ENCODE measurements around the gene REM1. TPM values are rescaled to one million over a fixed set of nuclear protein-coding genes. Genes with fewer than 3 reads are reported as not detected.

Gene REM1
- total RNA-seq, result 0.44 and 1.2 TPM in 2 replicates

DNA sequence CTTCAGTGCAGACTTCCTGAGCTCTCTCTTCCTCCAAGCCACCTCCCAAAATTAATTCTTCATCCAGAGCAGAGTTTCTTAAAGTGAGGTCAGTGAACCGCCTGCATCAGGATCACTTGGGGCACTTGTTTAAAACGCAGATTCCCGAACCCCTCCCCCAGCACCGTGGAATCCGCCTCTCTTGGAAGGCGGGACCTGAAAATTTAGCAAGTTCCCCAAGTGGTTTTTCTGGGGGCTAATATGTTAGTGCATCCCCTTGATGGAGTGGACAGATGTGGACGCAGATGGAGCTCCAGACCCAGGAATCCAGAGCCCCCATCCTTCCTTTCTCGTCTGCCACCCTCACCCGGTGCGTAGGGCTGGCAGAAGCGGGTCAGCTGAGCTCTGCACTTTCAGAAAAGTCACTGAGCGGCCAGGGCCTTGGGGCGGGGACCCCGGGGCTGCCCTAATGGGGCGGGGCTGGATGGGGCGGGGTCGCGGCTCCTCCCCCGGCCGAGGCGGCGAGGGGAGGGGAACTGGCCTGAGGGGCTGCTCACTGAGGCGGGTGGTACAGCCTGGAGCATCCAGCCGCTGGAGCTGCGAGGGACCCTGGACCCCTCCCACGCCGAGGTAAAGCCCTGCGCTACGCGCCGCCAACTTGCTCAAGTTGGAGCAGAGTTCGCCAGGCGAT is at the start of gene REM1, which contains the start of gene DEFB124:
REM1 (plus strand) TSS at position 531 of the 670 bp plus-strand sequence. CDS start 1,158 bp downstream, outside the sequence.
DEFB124 (minus strand) TSS at position 370 of the 670 bp plus-strand sequence. CDS start 2,114 bp downstream, outside the sequence.

DNA sequence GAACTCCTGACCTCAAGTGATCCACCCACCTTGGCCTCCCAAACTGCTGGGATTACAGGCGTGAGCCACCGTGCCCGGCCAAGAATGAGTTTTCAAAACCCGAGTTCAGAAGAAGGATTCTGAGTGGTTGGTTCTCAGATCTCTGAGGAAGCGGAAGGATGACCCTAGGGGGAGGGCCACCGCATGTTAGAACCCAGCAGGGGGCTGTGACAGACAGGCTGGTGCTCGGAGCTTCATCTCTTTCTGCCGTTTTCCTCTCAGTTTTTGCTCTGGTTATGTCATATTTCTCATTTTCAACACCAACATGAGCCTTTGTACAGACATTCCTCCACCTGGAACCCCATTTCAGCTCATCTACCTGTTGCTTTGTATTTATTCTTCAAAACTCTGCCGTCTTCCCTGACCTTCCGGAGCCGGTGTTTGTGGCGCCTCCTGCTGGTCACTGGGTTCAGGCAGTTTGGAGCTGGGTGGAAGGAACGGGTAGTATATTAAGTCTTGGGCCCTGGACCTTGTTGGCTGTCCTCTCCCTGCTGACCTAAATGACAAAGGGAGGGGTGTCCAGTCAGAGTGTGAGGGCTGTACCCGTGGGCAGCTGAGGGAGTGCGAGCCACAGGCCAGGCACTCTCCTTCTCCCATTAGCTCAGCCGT is 35.0 kb upstream of the REM1 start, which contains the start of gene DEFB123:
DEFB123 (plus strand) TSS at position 621 of the 648 bp plus-strand sequence. CDS start 67 bp downstream, outside the sequence.

DNA sequence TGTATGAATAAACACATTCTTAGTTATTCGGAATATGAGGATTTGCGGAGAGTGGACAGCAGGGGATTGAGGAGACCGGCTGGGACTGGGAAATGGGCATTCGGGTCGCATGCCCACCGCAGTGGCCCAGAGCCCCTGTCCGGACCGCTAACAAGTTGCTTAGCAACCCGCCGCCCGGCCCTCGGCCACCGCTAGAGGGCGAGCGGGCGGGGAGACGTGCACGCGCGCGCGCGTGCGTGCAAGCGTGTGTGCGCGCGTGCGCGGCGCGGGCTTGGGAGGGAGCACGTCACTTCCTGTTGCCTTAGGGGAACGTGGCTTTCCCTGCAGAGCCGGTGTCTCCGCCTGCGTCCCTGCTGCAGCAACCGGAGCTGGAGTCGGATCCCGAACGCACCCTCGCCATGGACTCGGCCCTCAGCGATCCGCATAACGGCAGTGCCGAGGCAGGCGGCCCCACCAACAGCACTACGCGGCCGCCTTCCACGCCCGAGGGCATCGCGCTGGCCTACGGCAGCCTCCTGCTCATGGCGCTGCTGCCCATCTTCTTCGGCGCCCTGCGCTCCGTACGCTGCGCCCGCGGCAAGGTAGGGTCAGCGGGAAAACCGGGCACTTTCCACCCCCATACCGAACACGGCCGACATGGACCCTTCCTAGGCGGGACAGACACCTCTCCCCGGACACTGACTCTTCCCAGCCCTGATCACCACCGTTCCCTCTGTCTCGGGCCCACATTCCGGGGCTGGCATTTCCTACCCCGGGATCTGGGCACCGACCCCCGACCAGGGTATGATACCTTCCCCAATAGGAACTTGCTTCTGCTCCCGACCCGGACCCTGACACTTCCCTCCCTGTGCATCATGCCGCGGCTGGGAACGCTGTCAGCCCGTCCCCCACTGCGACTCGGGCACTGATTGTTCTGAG is 39.3 kb downstream of the REM1 start, which contains the start of gene HM13:
HM13 (plus strand) TSS at position 289 of the 918 bp plus-strand sequence; CDS start at position 399, 110 bp downstream.

Other genes with a start within 250 kb of the REM1 start
- gene DEFB115, start 217.6 kb upstream of the REM1 start, total RNA-seq, result not detected in 2 replicates
- not detected in 2 replicates for gene DEFB116, start 166.7 kb upstream of the REM1 start, total RNA-seq
- gene DEFB118, start 106.7 kb upstream of the REM1 start, total RNA-seq, result not detected in 2 replicates
- gene DEFB119, start 84.7 kb upstream of the REM1 start, total RNA-seq, result not detected in 2 replicates
- gene DEFB121, start 69.1 kb upstream of the REM1 start, total RNA-seq, result not detected in 2 replicates
- not detected in 2 replicates for gene DEFB123, start 34.7 kb upstream of the REM1 start, total RNA-seq
- not detected in 2 replicates for gene DEFB124, start 161 bp upstream of the REM1 start, total RNA-seq
- 126 and 143 TPM in 2 replicates for gene HM13, start 39.2 kb downstream of the REM1 start, total RNA-seq
- gene ID1, start 130.0 kb downstream of the REM1 start, total RNA-seq, result 277 and 305 TPM in 2 replicates
- gene COX4I2, start 162.6 kb downstream of the REM1 start, total RNA-seq, result not detected in 2 replicates
- gene BCL2L1, start 247.6 kb downstream of the REM1 start, total RNA-seq, result 61.6 and 72.2 TPM in 2 replicates